CD4-positive, alpha-beta T cell treated with Interleukin-1 beta for 1 hour (primary cell): ENCODE results near the gene PADI1.

ENCODE experiments used
- DNase-seq, 2 donors: peaks; one replicate each; pipeline ENCODE4 v3.0.0-alpha.2; 2020 to 2022

Gene PADI1

DNA sequence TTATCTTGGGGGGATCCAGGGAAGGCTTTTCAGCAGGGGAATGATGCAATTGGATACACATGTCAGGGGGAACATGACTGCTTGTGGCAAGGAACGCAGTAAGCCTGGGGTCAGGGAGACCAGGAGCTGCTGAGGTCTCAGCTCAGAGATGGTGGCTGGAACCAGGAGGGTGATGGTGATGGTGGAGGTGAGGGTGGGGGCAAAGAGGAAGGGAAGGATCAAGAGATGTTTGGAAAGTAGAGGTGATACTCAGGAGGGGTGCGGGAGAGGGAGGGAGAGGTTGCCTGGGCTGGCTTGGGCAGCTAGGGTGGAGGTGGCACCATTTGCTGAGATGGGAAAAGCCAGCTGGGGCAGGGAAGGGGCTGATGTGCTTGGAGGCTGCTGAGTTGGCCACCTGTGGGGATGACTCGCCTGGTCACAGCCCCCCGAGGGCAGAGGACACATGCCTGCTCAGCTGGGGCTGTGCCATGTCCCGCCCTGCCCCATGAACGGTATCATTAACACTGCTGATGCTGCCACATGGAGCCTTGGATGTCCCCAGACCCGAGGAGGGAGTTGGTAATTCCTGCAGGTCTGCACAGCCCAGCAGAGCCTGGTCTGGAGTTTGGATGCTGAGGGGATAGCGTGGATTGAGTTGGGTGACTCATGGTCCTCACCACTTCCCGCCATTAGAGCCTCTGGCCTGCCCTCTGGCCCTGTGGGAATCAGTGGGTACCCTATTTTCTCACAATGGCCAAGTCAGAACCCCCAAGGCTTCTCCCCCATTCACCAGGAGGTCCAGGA, 6.3 kb upstream of the PADI1 start:
- DNase-seq: no peak

DNA sequence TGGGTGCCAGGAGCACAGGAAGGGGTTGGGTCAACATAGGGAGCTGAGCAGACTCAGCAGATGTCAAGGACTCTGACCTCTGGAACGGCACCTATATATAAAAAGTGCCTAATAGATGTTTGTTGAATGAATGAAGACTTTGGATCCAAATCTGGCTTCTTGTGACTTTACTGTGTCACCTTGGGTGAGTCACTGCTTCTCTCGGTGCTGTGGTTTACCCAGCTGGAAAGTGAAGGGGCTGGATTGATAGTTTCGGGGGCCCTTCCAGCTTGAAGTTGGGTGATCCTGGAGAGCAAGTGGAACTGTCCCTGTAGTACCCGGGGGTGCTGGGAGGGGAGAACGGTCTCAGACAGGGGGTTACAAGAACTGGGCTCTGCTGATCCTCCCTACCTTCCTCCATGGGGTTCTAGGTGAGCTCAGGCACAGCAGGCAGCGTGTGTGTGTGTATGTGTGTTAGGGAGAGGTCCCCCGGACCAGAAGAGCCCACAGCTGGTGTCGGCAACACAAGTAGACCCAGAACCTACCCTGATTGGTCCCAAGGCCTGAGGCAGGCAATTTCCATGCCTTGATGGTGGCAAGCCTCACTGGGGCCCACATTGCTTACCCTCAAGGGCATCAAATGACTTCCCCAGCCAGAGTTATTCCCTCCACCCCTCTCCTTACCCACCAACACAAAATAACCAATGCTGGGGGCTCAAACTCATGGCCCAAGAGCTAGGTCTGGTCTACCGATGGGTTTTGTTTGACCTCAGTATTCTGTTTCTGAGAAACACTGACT, 5.5 kb upstream of the PADI1 start:
- no peak for DNase-seq

DNA sequence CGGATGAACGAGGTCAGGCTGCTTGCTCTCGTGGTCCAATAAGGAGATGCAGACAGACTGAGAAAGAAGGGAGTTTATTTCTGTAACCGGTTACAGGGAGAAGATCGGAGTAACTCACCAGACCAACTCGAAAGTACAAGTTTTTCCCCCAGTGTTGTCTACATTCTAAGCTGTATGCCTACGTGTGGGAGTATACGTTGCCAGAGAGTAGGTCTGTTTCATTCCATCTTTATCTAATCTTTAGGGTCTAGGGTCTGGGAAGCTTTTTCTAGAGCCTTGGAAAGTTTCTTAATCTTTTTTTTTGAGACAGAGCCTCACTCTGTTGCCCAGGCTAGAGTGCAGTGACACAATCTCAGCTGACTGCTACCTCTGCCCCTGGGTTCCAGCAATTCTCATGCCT, 4.7 kb upstream of the PADI1 start:
- DNase-seq: no peak

DNA sequence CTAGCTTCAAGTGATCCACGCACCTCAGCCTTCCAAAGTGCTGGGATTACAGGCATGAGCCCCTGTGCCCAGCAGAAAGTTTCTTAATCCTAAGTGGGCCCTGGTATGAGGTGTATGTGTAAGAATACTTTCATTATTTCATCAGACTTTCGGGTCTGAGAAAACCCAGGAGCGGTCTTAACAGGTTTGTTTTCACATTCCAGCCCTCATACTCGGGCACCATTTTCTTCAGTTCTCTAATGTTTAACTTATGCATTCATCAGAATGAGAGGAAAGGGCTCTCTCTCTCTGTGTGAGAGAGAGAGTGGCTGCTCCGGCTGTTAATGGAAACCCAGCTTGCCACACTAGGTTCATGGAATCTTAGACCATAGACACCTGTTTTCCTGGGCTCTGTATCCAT, 4.2 kb upstream of the PADI1 start:
- no peak for DNase-seq

DNA sequence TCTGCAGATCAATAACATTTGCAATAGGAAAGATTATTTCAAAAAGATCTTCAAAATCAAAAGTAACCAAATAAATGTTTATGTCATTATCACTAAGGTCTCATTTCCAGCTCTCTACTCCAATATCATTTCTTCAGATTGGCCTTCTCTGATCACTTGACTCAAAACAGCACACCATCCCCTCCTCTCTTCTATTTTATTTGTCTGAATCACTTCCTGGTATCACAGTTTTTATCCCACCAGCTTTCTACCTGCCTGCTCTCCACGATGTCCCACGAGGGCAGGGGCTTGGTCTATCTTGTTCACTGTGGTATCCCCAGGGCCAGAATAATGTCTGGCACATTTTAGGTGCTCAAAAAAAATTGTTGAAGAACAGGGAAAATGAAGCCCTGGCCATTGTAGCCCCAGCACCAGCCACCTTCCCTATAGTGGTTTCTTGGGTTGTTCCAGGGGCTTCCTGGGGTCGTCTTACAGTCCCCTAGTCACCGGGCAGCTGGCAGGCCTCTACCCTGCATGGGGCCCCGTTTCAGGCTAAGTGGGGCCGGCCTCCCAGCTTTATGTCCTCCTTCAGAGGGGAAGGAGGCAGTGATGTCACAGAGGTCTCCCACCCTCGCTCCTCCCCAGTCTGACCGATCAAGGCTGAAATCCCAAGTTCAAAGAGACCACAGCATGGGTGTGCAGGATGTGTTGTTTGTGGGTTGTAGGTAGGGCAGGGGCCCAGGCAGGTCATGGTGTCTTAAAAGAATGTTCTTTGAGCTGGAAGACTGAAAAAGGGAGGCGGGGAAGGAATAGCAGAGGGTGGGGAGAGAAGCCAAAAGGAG, 3.5 kb upstream of the PADI1 start:
- peak; percentile 29 to 40 for DNase-seq

DNA sequence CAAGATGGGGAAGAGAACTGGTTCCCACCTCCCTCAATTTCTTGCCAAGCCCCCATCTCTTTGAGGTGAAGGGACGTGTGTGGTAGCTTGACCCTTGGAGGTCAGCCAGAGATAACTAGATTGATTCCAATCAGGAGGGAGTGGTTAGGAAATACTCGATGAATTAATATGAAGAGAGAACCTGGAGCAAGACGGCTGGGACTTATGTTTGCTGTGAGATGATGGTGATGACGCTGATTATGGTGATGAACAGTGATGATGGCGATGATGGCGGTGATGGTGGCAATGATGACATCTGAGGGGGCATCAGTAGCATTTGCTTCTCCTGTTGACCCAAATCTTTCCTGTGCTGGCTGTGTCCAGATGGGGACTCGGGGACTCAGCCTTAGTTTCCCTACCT, 724 bp downstream of the PADI1 start:
- no peak for DNase-seq

DNA sequence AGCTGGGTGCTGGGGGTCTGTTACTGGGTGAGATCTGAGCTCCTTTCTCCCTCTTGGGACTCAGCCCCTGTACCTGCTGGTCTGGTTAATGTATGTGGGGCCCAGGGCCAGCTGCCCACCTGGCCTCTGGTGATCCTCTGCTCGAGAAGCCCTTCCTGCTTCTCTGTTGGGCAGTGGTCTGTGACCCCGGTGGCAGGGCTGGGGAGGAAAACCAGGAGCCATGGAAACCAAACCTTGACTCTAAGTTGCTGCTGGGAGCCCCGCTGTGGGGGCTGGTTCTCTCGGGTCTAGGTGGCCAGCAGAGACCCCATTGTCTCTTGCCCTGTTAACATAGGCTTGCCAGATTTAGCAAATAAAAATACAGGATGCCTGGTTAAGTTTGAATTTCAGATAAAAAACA, 1.3 kb downstream of the PADI1 start:
- DNase-seq: no peak

DNA sequence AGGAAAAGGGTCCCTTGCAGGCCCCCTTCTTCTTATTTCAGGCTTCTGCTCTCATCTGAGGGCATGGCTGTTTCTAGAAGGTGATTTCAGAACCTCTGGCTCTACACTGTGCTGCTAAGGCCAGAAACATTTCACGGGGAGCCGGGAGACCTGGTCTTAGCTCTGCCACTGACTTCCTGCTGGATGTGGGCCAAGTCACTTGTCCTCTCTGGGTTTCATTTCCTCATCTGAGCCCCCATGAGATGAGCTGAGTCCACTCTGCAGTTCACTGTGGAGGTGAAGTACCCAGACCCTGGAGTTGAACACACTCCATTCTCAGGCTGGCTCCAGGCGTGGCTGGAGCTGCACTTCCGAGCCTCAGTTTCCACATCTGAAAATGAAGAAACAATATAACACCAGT, 2.1 kb downstream of the PADI1 start:
- DNase-seq: peak; percentile 5 to 61

DNA sequence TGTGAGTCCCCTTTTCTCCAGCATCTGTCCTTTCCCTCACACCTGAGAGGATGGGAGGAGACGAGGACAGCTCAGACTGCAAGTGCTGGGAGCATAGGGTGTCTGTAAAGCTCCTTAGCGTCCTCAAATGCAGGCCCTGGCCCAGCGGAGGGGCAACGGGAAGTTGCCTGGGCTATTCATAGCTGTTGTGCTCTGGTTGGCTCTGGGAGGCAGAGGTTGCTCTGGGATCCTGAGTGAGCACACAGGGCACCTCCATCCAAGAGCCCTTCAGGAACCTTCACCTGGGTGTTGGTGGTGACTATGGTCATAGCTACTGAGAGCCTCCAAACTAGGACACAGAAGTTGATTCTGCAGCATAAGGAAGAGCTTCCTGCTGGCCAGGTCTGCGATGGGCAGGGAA, 2.6 kb downstream of the PADI1 start:
- no peak for DNase-seq

DNA sequence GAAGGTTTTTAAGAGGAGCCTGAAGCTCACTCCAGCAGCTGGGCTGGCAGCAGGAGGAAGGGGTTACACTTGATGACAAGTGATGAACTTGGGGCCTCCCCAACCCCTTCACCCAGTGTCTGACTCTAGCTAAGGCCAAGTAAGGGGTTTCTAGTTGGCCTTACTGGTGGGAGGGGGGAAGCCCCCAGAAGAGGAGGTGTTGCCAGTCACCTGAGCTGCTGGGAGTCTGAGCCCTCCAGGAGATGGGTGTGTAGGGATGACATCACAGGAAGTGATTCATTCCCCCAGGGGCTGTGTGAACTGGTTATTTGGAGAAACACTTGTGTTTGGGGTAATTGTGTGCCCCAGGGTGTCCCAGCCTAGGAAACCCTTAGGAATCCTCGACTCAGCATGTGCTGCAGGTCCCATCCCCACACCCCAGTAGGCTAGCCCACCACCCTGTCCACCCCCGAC, 3.1 kb downstream of the PADI1 start:
- DNase-seq: peak; percentile 32 to 66

DNA sequence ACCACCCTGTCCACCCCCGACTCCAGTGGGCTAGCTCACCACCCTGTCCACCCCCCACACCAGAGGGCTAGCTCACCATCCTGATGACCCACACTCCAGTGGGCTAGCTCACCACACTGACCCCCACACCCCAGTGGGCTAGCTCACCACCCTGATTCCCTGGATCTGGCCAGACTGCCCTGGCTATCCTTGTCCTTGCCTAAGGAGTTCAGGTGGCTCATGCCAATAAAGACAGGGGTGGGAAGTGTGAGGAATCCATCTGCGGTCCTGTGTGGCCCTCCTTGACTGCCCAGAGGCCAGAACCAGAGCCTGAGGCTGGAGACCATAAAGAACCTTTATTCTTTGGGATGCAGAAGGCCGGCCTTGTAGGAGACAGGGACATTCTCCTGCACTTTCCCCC, 3.6 kb downstream of the PADI1 start:
- DNase-seq: no peak

DNA sequence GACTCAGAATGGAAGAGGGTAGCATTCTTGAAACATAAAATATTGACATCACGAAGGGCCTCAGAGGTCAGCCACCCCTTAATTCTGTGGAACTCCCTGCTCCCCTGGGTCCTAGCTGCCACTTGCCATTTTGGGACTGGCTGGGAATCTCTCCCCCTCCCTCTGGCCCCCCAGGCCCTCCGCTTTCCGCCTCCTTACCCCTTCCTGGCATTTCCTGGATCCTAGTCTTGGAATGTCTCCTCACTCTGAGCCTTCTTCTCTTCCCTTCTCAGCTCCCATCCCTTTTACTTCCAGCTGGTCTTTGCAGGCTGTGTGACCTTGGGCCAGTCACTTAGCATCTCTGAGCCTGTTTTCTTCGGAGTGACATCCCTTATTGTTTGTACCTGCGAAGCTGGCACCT, 4.5 kb downstream of the PADI1 start:
- no peak for DNase-seq

DNA sequence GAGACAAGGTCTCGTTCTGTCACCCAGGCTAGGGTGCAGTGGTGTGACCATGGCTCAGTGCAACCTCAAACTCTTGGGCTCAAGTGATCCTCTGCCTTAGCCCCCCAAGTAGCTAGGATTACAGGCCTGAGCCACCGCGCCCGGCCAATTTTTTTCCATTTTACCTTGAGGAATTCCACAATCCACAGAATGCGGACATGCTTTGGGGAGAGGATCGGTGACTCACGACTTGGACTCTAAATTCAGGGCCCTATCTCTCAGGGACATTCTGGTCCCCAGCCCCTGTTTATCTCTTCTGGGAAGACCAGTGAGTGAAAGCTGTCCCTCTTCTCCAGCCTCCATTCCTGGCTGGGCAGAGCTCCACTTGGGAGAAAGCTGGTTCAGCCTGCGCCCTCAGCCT, 5.2 kb downstream of the PADI1 start:
- no peak for DNase-seq

DNA sequence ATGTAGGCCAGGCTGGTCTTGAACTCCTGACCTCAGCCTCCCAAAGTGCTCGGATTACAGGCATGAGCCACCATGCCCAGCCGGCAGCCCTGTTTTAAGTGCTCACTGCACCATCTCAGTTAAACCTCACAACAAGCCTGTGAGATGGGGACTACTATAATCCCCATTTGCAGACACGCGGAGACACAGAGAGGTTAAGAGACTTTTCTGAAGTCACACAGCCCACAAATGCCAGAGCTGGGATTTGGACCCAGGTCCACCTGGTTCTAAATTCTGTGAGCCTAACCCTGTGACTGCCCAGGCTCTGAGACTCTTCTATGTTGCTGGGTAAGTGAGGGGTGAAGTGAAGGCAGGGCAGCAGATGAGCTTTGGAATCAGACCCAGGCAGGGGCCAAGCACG, 6.4 kb downstream of the PADI1 start:
- no peak for DNase-seq

DNA sequence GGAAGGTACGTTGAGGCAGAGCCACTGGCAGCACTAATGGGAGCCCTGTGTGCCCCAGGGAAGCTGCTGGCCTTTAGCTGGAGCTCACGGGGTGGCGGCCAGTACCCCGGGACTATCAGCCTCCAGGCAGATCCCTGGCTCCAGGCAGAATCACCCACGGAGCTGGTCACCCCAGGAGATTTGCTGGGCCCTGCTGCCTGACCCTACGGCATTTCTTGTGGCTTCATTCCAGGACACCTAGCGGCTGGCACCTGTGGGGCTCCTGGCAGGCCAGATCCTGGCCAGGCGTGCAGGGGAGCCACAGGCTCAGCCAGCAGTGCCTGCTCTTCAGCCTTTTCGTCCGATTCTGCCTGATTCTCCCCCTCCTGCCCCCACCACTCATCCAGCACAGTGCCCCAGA, 7.1 kb downstream of the PADI1 start:
- DNase-seq: no peak

DNA sequence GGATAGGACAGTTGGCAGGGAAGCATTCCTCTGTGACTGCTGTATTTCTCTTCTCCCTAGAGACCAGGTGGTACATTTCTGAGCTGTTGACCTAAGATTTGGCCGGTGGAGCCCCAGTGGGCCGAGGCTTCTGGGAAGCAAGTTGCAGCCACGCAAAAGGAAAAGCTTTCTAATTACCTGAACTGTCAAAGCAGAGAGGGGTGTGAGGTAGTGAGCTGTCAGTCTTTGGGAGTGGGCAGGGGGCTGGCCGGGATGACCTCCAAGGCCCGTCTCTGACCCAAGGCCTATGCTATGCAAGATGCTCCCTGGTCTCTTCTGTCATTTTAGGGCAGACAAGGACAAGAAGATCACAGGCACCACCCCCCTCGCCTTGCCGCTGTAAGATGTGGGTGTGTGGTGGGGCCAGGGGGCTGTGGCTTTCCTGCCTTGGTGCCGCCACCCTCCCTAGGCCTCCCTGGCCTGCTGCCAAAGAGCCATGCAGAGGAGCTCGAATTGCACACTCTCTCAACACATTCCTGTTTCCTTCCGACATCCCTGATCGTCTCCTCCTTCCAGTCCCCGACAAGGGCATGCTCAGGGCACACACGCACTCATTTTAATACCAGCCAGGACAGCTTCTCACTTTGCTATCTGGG, 7.7 kb downstream of the PADI1 start:
- DNase-seq: peak; percentile 73 to 74

DNA sequence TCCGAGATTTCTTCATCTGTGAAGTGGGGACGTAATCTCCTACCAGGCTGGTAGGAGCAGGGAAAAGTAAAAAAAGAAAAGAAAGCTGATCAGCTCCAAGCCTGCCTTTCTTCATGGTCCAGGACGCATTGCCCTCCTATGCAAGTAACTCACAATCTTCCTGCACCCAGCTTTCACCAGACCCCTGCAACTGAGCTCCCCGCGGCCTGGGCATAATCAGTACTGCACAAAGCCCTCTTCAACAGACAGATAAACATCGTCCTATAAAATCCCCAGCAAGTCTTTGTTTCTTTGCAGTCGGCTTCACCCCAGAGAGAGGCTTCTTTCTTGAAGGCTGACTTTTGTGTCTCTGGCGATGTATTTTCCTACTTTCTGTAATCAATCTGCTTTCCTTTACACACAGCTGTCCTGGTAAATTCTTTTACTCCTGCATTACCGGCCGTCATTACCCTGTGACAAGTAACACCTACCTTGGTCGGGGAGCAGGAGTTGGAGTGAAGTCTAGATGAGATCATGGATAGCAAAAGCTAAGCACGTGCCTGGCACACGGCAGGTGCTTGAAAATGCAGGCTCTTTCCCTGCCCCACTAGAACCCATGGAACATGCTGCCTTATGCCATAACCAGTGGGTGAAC, 8.3 kb downstream of the PADI1 start:
- no peak for DNase-seq

DNA sequence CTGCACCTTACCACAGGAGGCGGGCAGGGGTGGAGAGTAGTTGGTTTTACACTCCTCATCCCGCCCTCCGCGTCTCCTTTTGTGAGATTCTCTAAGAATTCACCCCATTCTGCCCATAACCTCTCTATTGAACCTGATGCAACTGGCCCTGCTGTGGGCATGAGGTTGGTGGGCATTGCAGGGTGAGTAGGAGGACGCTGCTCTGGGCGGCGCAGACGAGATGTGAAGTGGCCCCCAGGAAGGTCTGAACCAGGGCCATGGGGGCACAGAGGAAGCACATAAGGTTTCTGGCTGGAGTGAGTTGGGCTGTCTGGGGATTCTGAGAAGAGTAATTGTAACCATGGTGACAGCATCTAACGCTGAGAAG, 8.8 kb downstream of the PADI1 start:
- no peak for DNase-seq

DNA sequence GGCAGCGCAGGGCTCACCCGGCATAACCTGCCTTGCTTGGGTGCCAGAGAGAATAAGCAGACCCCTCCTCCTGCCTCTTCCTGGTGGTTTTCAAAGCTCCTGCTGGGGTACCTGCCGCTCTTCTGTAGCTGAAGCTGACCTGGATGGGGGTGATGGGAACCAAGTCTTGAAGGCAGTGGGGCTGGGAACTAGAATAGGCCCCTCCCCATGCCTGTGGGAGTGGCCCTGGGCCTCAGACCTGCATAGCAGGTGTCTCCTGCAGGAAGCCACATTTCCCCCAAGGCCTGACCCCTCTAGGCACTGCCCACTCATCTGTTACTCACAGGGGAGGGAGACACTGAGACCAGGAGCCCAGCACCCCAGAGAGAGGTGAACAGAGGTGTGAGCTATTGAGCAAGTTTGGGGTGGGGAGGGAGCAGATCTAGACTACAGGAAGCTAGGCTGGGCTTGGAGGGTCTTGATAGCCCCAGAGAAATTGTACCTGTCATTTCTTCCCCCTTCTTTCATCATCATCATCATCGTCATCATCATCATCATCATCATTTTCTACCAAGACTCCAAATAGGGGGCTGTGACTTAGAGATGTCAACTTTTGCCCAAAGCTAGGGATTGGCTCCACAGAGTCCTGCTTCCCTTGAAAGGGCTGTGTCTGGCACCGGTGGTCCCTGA, 10.1 kb downstream of the PADI1 start:
- no peak for DNase-seq

DNA sequence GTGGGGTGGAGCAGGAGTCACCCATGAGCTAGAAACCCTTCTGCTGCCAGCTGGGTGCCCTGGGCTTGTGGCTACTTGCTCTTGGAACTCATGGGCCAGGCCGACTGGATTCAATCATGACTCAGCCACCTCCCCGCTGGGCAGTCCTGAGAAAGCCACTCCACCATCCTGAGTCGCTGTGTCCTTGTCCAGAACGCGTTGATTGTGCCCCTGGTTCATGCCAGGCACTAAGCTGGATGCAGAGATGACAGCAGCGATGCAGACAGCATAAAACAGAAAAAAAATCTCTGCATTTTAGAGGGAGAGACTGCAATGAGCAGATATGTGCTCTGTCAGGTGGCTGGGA, 10.6 kb downstream of the PADI1 start:
- DNase-seq: no peak

DNA sequence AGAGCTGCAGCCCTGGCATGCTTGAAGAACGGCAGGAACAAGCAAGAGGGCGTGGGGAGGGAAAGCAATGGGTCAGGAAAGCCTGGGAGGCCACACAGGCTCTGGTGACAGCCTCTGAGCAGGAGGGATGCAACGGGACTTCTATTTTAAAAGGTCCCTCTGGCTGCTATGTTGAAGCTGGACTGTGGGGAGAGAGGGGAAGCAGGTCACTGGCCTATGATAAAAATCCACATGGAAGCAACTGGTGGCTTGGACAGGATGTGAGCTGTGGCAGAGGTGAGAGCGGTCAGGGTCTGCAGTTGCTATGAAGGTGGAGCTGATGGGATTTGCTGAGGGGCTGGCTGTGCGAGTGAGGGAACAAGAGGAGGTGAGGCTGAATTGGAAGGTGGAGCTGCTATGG, 11.2 kb downstream of the PADI1 start:
- no peak for DNase-seq

DNA sequence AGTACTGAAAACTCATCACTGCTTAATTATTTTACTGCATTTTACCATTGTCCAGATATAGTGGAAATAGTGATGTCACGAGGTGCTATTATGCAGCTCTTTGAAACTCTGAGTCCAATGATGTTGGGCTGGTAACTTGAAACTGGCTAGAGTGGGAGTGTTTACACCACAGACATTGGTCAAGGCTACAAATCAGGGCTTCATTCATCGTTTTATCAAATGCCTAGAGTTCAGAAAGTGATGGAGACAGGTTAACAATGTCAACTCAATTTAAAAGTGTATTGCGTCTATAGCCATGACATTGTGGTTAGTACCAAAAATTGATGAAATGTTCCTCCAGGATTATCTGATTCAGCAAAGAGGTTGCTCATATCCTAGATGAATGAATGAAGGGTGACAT, 12.7 kb downstream of the PADI1 start:
- DNase-seq: no peak
